ENCODE results near the gene NR4A3. TPM values are rescaled to one million over a fixed set of nuclear protein-coding genes. Genes with fewer than 3 reads are reported as not detected.

Gene NR4A3
- total and polyA plus RNA-seq, 2 donors (not counting 1 experiment from before 2014, with no cell fraction given), result 8.2 to 9.1 TPM

DNA sequence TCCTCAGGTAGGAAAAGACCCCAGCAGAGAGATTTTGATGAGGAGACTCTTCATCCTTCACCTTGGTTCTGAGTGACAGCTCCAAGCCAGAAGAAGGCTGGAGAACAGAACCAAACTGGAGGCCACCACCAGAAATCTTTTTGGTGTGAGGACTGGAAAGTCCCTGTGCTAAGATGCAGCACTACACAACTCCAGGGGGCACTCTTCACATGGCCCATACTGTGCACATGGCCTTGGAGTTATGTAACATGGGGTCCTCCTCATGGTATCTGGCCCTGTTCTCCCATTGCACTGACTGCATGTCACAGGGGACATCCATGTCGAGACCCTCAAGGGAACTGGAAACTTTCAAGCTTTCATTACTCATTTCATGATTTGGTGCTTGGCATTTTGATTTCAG is 67.4 kb downstream of the NR4A3 start:
- Histone ChIP-seq H3K9ac (ENCODE audit: insufficient read depth, low read length) (no peak overlapping the region), H3K4me2 (ENCODE audit: extremely low read depth, insufficient read depth, low read length) (no peak overlapping the region), H3K27ac (ENCODE audit: insufficient read depth, low read length) (no peak overlapping the region), H4K20me1 (ENCODE audit: control insufficient read depth, extremely low read depth, insufficient read depth, low read length) (no peaks in the 10 kb centered on the region), H3K79me2 (ENCODE audit: control insufficient read depth, insufficient read depth, low read length) (no peaks in the 10 kb centered on the region), H3K4me3 (replicated peaks in 1 of 4; ENCODE audit: control extremely low read depth in 1 of 4, insufficient read depth in 1 of 4, low read depth in 3 of 4, low read length in 4 of 4) (no peak overlapping the region), H3K36me3 (ENCODE audit: control insufficient read depth, insufficient read depth, low read length) (no peaks in the 10 kb centered on the region), H3K27me3 (ENCODE audit: control insufficient read depth, insufficient read depth, low read length) (no peaks in the 10 kb centered on the region), H3K9me3 (ENCODE audit: control insufficient read depth, insufficient read depth, low read depth, low read length) (no peaks in the 10 kb centered on the region), H3K4me1 (ENCODE audit: control insufficient read depth, extremely low read depth, insufficient read depth, low read length) (no peaks in the 10 kb centered on the region), H2AFZ (ENCODE audit: low read length) (no peak overlapping the region)
- TF ChIP-seq, protein P1, sequence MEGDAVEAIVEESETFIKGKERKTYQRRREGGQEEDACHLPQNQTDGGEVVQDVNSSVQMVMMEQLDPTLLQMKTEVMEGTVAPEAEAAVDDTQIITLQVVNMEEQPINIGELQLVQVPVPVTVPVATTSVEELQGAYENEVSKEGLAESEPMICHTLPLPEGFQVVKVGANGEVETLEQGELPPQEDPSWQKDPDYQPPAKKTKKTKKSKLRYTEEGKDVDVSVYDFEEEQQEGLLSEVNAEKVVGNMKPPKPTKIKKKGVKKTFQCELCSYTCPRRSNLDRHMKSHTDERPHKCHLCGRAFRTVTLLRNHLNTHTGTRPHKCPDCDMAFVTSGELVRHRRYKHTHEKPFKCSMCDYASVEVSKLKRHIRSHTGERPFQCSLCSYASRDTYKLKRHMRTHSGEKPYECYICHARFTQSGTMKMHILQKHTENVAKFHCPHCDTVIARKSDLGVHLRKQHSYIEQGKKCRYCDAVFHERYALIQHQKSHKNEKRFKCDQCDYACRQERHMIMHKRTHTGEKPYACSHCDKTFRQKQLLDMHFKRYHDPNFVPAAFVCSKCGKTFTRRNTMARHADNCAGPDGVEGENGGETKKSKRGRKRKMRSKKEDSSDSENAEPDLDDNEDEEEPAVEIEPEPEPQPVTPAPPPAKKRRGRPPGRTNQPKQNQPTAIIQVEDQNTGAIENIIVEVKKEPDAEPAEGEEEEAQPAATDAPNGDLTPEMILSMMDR (conservative IDR thresholded peaks at IDR 0.05 in 1 of 2, IDR thresholded peaks at IDR 0.05 in 1 of 2; ENCODE audit: low read depth in 1 of 2, low read length in 2 of 2), result no peak
- TF ChIP-seq EZH2 (IDR thresholded peaks at IDR 0.05; ENCODE audit: low read length, missing control alignments), result no peak
- DNase-seq (ENCODE audit: low read depth in 2 of 2), result no peak

- no peaks in the 10 kb centered on the region for H3K79me2 ChIP-seq (ENCODE audit: control insufficient read depth, insufficient read depth, low read length)
- H3K27ac ChIP-seq (ENCODE audit: insufficient read depth, low read length), result no peak overlapping the region
- no peak for DNase-seq (ENCODE audit: low read depth in 2 of 2)
- H3K4me1 ChIP-seq (ENCODE audit: control insufficient read depth, extremely low read depth, insufficient read depth, low read length), result no peaks in the 10 kb centered on the region
- no peaks in the 10 kb centered on the region for H3K36me3 ChIP-seq (ENCODE audit: control insufficient read depth, insufficient read depth, low read length)
- peaks cover 5% of the 10 kb centered on the region for H3K27me3 ChIP-seq (ENCODE audit: control insufficient read depth, insufficient read depth, low read length)
- no peaks in the 10 kb centered on the region for H4K20me1 ChIP-seq (ENCODE audit: control insufficient read depth, extremely low read depth, insufficient read depth, low read length)
- no peaks in the 10 kb centered on the region for H3K9me3 ChIP-seq (ENCODE audit: control insufficient read depth, insufficient read depth, low read depth, low read length)
- no peak overlapping the region for H3K4me3 ChIP-seq (replicated peaks in 1 of 4; ENCODE audit: control extremely low read depth in 1 of 4, insufficient read depth in 1 of 4, low read depth in 3 of 4, low read length in 4 of 4)
- no peak overlapping the region for H3K9ac ChIP-seq (ENCODE audit: insufficient read depth, low read length)
- no peak overlapping the region for H3K4me2 ChIP-seq (ENCODE audit: extremely low read depth, insufficient read depth, low read length)
- no peak overlapping the region for H2AFZ ChIP-seq (ENCODE audit: low read length)
- TF ChIP-seq, protein P1 (conservative IDR thresholded peaks at IDR 0.05 in 1 of 2, IDR thresholded peaks at IDR 0.05 in 1 of 2; ENCODE audit: low read depth in 1 of 2, low read length in 2 of 2), result no peak
- TF ChIP-seq EZH2 (IDR thresholded peaks at IDR 0.05; ENCODE audit: low read length, missing control alignments), result no peak
These were observed 73.1 kb downstream of the NR4A3 start for GRCh38 chr9:99894826-99895225.

GRCh38 chr9:99895510-99895909 is 73.8 kb downstream of the NR4A3 start:
- DNase-seq (ENCODE audit: low read depth in 2 of 2), result no peak
- H3K79me2 ChIP-seq (ENCODE audit: control insufficient read depth, insufficient read depth, low read length), result no peaks in the 10 kb centered on the region
- no peaks in the 10 kb centered on the region for H3K9me3 ChIP-seq (ENCODE audit: control insufficient read depth, insufficient read depth, low read depth, low read length)
- peaks cover 5% of the 10 kb centered on the region for H3K27me3 ChIP-seq (ENCODE audit: control insufficient read depth, insufficient read depth, low read length)
- no peaks in the 10 kb centered on the region for H3K4me1 ChIP-seq (ENCODE audit: control insufficient read depth, extremely low read depth, insufficient read depth, low read length)
- no peak overlapping the region for H3K27ac ChIP-seq (ENCODE audit: insufficient read depth, low read length)
- no peak for TF ChIP-seq EZH2 (IDR thresholded peaks at IDR 0.05; ENCODE audit: low read length, missing control alignments)
- TF ChIP-seq, protein P1 (conservative IDR thresholded peaks at IDR 0.05 in 1 of 2, IDR thresholded peaks at IDR 0.05 in 1 of 2; ENCODE audit: low read depth in 1 of 2, low read length in 2 of 2), result no peak
- no peak overlapping the region for H2AFZ ChIP-seq (ENCODE audit: low read length)
- no peak overlapping the region for H3K4me2 ChIP-seq (ENCODE audit: extremely low read depth, insufficient read depth, low read length)
- H3K36me3 ChIP-seq (ENCODE audit: control insufficient read depth, insufficient read depth, low read length), result no peaks in the 10 kb centered on the region
- no peaks in the 10 kb centered on the region for H4K20me1 ChIP-seq (ENCODE audit: control insufficient read depth, extremely low read depth, insufficient read depth, low read length)
- H3K9ac ChIP-seq (ENCODE audit: insufficient read depth, low read length), result no peak overlapping the region
- H3K4me3 ChIP-seq (replicated peaks in 1 of 4; ENCODE audit: control extremely low read depth in 1 of 4, insufficient read depth in 1 of 4, low read depth in 3 of 4, low read length in 4 of 4), result no peak overlapping the region

All from fibroblast of lung (primary cell).